ENCODE data around the gene CCDC167. TPM values are rescaled to one million over a fixed set of nuclear protein-coding genes. Genes with fewer than 3 reads are reported as not detected.

The CCDC167 gene
- total RNA-seq, 1 experiment from 2014 or later: 31.9 TPM

GRCh38 chr6:37514837-37515236 lies 15.1 kb upstream of the CCDC167 start:
- Histone ChIP-seq H3K27ac (ENCODE audit: insufficient read length, low read depth, low read length) (no peak overlapping the region), H3K79me2 (ENCODE audit: insufficient read depth, low read length) (no peaks in the 10 kb centered on the region), H2BK15ac (ENCODE audit: low read depth, low read length) (no peak overlapping the region), H4K8ac (replicated peaks; ENCODE audit: insufficient read length, low read depth, low read length) (no peak overlapping the region), H2AFZ (ENCODE audit: low read length) (no peak overlapping the region), H3K23me2 (ENCODE audit: insufficient read length, low read depth, low read length, poor library complexity, severe bottlenecking) (peaks cover 9% of the 10 kb centered on the region), H2BK120ac (ENCODE audit: low read depth, low read length, poor library complexity, severe bottlenecking) (no peak overlapping the region), H2BK12ac (ENCODE audit: insufficient read length, low read depth, low read length) (no peak overlapping the region), H3K4me1 (ENCODE audit: insufficient read depth, low read length) (peaks cover 10% of the 10 kb centered on the region; the same call in 1 of the 2 replicates), H4K91ac (ENCODE audit: insufficient read length, low read depth, low read length) (no peak overlapping the region), H3K56ac (ENCODE audit: insufficient read length, low read depth, low read length) (no peak overlapping the region), H4K5ac (ENCODE audit: insufficient read length, low read depth, low read length) (no peak overlapping the region), H2BK20ac (ENCODE audit: low read depth, low read length, poor library complexity, severe bottlenecking) (no peak overlapping the region), H2AK5ac (ENCODE audit: insufficient read length, low read length) (no peak overlapping the region), H3T11ph (ENCODE audit: low read length) (no peak overlapping the region), H3K23ac (ENCODE audit: insufficient read length, low read depth, low read length) (no peak overlapping the region), H3K79me1 (ENCODE audit: insufficient read depth, low read depth, low read length, poor library complexity, severe bottlenecking) (no peaks in the 10 kb centered on the region), H3K14ac (ENCODE audit: insufficient read depth, low read length) (no peak overlapping the region), H3K4ac (ENCODE audit: low read depth, low read length) (no peak overlapping the region), H3K9ac (ENCODE audit: extremely low read depth, insufficient read length, low read length) (no peak overlapping the region), H4K20me1 (ENCODE audit: control insufficient read depth, insufficient read depth, insufficient read length) (no peaks in the 10 kb centered on the region), H2BK5ac (ENCODE audit: insufficient read length, low read length) (no peak overlapping the region), H3K27me3 (ENCODE audit: insufficient read depth, low read length) (peaks cover 6% of the 10 kb centered on the region; the same call in 1 of the 2 replicates), H3K9me3 (ENCODE audit: control insufficient read depth, low read depth, low read length) (no peaks in the 10 kb centered on the region), H3K4me2 (ENCODE audit: insufficient read depth, insufficient read length, low read length) (no peak overlapping the region), H3K18ac (ENCODE audit: insufficient read length, low read depth, low read length) (no peak overlapping the region)
- no peak for DNase-seq
- Mint-ChIP-seq H3K27me3 (ENCODE audit: low read depth) (peaks cover 50% of the 10 kb centered on the region), H3K4me3 (no peak overlapping the region), H3K27ac (peak overlapping the region in 1 of 3 experiments; percentile 25; a peak in 1 of 7 replicates), H3K36me3 (ENCODE audit: insufficient read depth in 1 of 3, low read depth in 3 of 3) (no peaks in the 10 kb centered on the region; a peak in 1 of 7 replicates), H3K9me3 (no peaks in the 10 kb centered on the region; a peak in 2 of 5 replicates), H3K4me1 (peaks cover 56 to 74% of the 10 kb centered on the region in 2 experiments)
- no peak for TF ChIP-seq CTCF (conservative IDR thresholded peaks at IDR 0.05)
- WGBS (ENCODE audit: extremely low coverage, insufficient read length, low lambda C conversion rate): no CpG with 5 or more reads among the region's 7 CpGs
